ENCODE data around the gene LIMK1. TPM values are rescaled to one million over a fixed set of nuclear protein-coding genes. Genes with fewer than 3 reads are reported as not detected.

Gene LIMK1
- total RNA-seq, 1 experiment from 2014 or later, result 56.3 TPM

GRCh38 chr7:74040101-74040790 is 43.4 kb upstream of the LIMK1 start (continued):
- TF ChIP-seq YY1 (IDR thresholded peaks at IDR 0.05; ENCODE audit: extremely low read depth, insufficient replicate concordance, low read depth, low read length) (no peak), ELF1 (IDR thresholded peaks at IDR 0.05; ENCODE audit: borderline replicate concordance, low read depth) (no peak)

- POLR2A ChIA-PET, result no interaction called here
- H3K9ac ChIP-seq (ENCODE audit: low read length), result no peak overlapping the region
Observed at GRCh38 chr7:74040791-74041520, 42.6 kb upstream of the LIMK1 start.

More at GRCh38 chr7:74040791-74041520, 42.6 kb upstream of the LIMK1 start:
- Histone ChIP-seq H4K20me1 (ENCODE audit: insufficient read depth) (no peaks in the 10 kb centered on the region), H3K4me2 (ENCODE audit: low read length) (no peak overlapping the region), H2AFZ (ENCODE audit: low read depth, low read length, poor library complexity, severe bottlenecking) (no peak overlapping the region), H3K4me1 (ENCODE audit: control insufficient read depth in 1 of 2, insufficient read depth in 2 of 2, low read length in 2 of 2) (peaks cover 6 to 7% of the 10 kb centered on the region in 2 experiments), H3K27ac (ENCODE audit: low read depth, low read length) (no peak overlapping the region), H3K79me2 (ENCODE audit: insufficient read depth, low read length) (no peaks in the 10 kb centered on the region), H3K36me3 (ENCODE audit: control insufficient read depth in 1 of 2, insufficient read depth in 2 of 2, low read length in 2 of 2) (no peaks in the 10 kb centered on the region), H3K9me2 (ENCODE audit: insufficient read depth) (no peaks in the 10 kb centered on the region), H3K9me3 (ENCODE audit: control insufficient read depth in 1 of 2, insufficient read depth in 1 of 2, low read depth in 1 of 2, low read length in 2 of 2) (no peaks in the 10 kb centered on the region), H3K4me3 (replicated peaks in 1 of 2; ENCODE audit: low read depth in 1 of 2, low read length in 2 of 2) (no peak overlapping the region), H3K27me3 (ENCODE audit: insufficient read depth, low read length) (no peaks in the 10 kb centered on the region)
- ChIA-PET CTCF (no interaction called here), RAD21 (ENCODE audit: low non-redundant PET in 1 of 2, low total read pairs in 2 of 2, uncharacterized antibody in 2 of 2, unreplicated experiment in 2 of 2) (no interaction called here)
- no peak for TF ChIP-seq FOSL1 (IDR thresholded peaks at IDR 0.05; ENCODE audit: low read depth)
- TF ChIP-seq SIN3A (IDR thresholded peaks at IDR 0.05; ENCODE audit: low read depth), result no peak
- TF ChIP-seq EGR1 (IDR thresholded peaks at IDR 0.05; ENCODE audit: low read depth), result no peak
- TF ChIP-seq CBX3 (IDR thresholded peaks at IDR 0.05; ENCODE audit: low read depth), result no peak
- no peak for TF ChIP-seq ATF3 (IDR thresholded peaks at IDR 0.05)
- no peak for TF ChIP-seq EZH2 (IDR thresholded peaks at IDR 0.05)
- TF ChIP-seq ELF1 (IDR thresholded peaks at IDR 0.05; ENCODE audit: borderline replicate concordance, low read depth), result no peak
- TF ChIP-seq SP1 (IDR thresholded peaks at IDR 0.05; ENCODE audit: low read depth), result no peak
- TF ChIP-seq REST (IDR thresholded peaks at IDR 0.05; ENCODE audit: low read depth), result no peak
- TF ChIP-seq SRF (IDR thresholded peaks at IDR 0.05; ENCODE audit: low read depth), result no peak
- TF ChIP-seq ZNF274 (IDR thresholded peaks at IDR 0.05; ENCODE audit: low read depth, low read length), result no peak
- TF ChIP-seq MAX (IDR thresholded peaks at IDR 0.05), result no peak
- TF ChIP-seq JUND (IDR thresholded peaks at IDR 0.05), result no peak
- no peak for TF ChIP-seq RAD21 (IDR thresholded peaks at IDR 0.05; ENCODE audit: low read depth)
- no peak for TF ChIP-seq EZH2phosphoT487 (IDR thresholded peaks at IDR 0.05; ENCODE audit: borderline replicate concordance)
- TF ChIP-seq POLR2AphosphoS5 (IDR thresholded peaks at IDR 0.05; ENCODE audit: low read depth, low read length), result no peak
- no TSS peak for BruUV-seq (replicated peaks)
- DNase-seq (ENCODE audit: low read depth, low spot score) (no peak), ATAC-seq (no peak)
- intact Hi-C loops (cut with micrococcal nuclease), result no loop called here

Data from HCT116 (cell line).